Measurements from ENCODE around the gene ANTKMT.
A peak's percentile ranks its signal among the peaks of the same experiment; 100 is the strongest.

The ANTKMT gene

DNA sequence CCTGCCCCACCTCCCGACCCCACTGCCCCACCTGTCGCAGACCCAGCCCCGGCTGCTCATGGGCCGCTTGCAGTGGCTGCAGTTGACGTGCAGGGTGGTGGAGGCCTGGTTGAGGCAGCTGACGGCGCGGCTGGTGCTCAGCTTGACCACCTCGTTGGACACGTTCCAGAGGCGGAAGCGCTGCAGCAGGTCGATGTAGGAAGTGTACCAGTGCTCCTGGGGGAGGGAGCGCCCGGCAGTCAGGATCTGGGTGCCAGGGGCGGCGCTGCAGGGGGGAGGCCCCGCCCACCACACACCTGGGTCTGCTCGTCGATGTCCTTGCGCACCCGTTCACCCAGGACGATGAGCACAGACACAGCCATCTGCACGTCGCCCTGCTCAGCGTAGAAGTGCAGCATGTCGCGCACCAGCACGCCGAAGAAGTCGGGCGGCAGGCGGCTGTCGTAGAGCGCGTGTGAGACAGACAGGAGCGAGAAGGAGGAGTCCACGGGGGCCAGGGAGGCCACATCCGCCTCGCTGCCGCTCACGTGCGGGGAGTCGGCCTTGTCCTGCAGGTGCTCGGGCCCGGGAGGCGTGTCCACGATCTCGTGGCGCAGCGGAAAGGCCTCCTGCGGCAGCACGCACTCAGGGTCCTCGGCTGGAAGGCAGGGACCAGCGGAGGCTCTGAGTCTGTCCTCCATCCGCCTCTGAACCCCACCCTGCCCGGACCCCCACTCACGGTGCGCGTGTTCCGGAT lies 35.8 kb upstream of the ANTKMT start:
- ATAC-seq (ENCODE audit: low read depth) (no peak), DNase-seq (ENCODE audit: low spot score) (no peak)
- Histone ChIP-seq H3K4me3 (ENCODE audit: severe bottlenecking) (no peak overlapping the region), H3K4me1 (ENCODE audit: insufficient read depth, poor library complexity, severe bottlenecking) (peaks cover 13% of the 10 kb centered on the region), H3K36me3 (ENCODE audit: low read depth) (peaks cover 44% of the 10 kb centered on the region), H3K27ac (ENCODE audit: poor library complexity, severe bottlenecking) (peak overlapping the region; percentile 77), H3K9me3 (ENCODE audit: severe bottlenecking) (no peaks in the 10 kb centered on the region), H3K27me3 (ENCODE audit: insufficient read depth, poor library complexity, severe bottlenecking) (no peaks in the 10 kb centered on the region)
- TF ChIP-seq, protein P1, sequence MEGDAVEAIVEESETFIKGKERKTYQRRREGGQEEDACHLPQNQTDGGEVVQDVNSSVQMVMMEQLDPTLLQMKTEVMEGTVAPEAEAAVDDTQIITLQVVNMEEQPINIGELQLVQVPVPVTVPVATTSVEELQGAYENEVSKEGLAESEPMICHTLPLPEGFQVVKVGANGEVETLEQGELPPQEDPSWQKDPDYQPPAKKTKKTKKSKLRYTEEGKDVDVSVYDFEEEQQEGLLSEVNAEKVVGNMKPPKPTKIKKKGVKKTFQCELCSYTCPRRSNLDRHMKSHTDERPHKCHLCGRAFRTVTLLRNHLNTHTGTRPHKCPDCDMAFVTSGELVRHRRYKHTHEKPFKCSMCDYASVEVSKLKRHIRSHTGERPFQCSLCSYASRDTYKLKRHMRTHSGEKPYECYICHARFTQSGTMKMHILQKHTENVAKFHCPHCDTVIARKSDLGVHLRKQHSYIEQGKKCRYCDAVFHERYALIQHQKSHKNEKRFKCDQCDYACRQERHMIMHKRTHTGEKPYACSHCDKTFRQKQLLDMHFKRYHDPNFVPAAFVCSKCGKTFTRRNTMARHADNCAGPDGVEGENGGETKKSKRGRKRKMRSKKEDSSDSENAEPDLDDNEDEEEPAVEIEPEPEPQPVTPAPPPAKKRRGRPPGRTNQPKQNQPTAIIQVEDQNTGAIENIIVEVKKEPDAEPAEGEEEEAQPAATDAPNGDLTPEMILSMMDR (IDR thresholded peaks at IDR 0.05; ENCODE audit: poor library complexity, severe bottlenecking): no peak

DNA sequence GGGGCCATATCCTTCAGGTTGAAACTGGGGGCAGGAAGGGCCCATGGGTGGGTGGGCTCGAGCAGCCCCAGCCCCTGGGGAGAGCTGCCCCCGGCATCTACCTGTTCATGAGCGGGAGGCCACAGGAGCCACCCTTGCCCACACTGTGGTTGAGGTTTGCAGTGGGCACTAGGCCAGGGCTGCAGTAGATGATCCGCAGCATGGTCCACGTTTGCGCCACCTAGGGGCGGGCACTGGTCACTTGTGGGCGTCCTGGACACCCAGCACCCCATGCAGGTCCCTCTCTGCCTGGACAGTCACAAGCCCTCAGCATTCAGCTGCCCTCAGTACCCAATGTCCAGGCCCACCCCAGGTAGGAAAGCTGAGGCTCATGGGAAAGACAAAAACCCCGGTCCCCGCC lies 35.0 kb upstream of the ANTKMT start:
- ATAC-seq (ENCODE audit: low read depth): no peak
- Histone ChIP-seq H3K27ac (ENCODE audit: poor library complexity, severe bottlenecking) (no peak overlapping the region), H3K4me3 (ENCODE audit: severe bottlenecking) (no peak overlapping the region)

DNA sequence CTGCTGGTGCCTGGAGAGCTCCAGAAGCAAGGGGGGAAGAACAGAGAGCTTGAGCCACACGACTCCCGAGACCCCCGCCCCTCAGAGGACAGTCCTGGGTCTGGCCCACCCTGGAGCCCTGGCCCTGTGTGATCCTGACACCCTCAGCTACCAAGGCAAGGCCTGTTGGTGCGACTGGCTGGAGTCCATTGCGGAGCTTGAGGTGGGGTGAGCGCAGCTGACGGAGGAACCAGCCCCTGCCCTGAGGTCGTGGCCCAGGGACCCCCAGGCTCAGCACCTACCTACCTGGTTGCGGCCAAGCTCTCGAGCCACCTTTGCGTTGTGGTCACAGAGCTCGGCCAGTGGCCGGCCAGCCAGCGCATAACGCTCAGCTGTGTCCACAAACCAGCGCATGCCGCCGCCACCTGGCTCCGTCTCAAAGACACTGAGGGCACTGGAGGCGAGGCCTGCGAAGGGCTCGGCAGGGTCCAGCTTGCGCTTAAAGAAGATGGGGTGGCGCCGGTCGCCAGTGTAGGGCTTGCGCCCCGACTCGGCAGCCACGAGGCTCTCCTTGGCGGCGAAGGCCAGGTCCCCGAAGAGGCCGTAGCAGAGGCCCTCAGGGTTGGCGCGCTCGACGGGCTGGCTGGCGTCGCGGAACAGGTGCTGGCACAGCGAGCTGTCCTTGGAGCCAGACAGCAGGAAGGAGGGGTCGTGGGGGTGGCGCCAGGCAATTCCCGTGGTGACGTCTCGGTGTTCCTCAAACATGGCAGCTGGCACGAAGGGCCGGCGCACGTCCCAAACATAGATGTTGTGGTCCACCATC lies 34.3 kb upstream of the ANTKMT start:
- DNase-seq (ENCODE audit: low spot score): no peak
- peaks cover 9% of the 10 kb centered on the region for H3K4me1 ChIP-seq (ENCODE audit: insufficient read depth, poor library complexity, severe bottlenecking)
- H3K27me3 ChIP-seq (ENCODE audit: insufficient read depth, poor library complexity, severe bottlenecking): no peaks in the 10 kb centered on the region
- no peak for ATAC-seq (ENCODE audit: low read depth)
- H3K4me3 ChIP-seq (ENCODE audit: severe bottlenecking): no peak overlapping the region
- no peaks in the 10 kb centered on the region for H3K9me3 ChIP-seq (ENCODE audit: severe bottlenecking)
- no peak overlapping the region for H3K27ac ChIP-seq (ENCODE audit: poor library complexity, severe bottlenecking)
- H3K36me3 ChIP-seq (ENCODE audit: low read depth): peaks cover 37% of the 10 kb centered on the region
- TF ChIP-seq, protein P1 (IDR thresholded peaks at IDR 0.05; ENCODE audit: poor library complexity, severe bottlenecking): no peak

More for the DNA sequence above, 35.0 kb upstream of the ANTKMT start:
- Histone ChIP-seq H3K9me3 (ENCODE audit: severe bottlenecking) (no peaks in the 10 kb centered on the region), H3K27me3 (ENCODE audit: insufficient read depth, poor library complexity, severe bottlenecking) (no peaks in the 10 kb centered on the region), H3K4me1 (ENCODE audit: insufficient read depth, poor library complexity, severe bottlenecking) (peaks cover 13% of the 10 kb centered on the region), H3K36me3 (ENCODE audit: low read depth) (peaks cover 44% of the 10 kb centered on the region)
- TF ChIP-seq, protein P1 (IDR thresholded peaks at IDR 0.05; ENCODE audit: poor library complexity, severe bottlenecking): peak; percentile 56
- DNase-seq (ENCODE audit: low spot score): no peak

DNA sequence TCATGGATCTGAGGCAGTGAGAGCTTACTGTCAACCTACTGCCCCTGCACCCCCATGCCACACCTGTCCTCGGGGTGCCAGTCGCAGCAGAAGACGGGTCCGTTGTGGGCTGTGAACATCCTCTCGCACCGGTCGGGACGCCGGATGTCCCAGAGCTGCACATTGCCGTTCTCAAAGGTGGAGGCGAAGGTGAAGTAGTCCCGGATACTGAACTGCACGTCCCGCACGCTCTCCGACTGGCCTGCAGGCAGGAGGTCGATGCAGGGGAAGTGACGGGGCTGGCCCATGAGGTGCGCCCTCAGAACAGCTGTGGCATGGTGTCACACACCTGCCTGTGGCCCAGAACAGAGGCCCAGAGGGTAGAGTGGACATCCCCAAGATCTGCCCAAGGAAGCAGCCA lies 33.4 kb upstream of the ANTKMT start:
- Histone ChIP-seq H3K27ac (ENCODE audit: poor library complexity, severe bottlenecking) (no peak overlapping the region), H3K27me3 (ENCODE audit: insufficient read depth, poor library complexity, severe bottlenecking) (no peaks in the 10 kb centered on the region), H3K4me1 (ENCODE audit: insufficient read depth, poor library complexity, severe bottlenecking) (peaks cover 5% of the 10 kb centered on the region), H3K36me3 (ENCODE audit: low read depth) (peaks cover 29% of the 10 kb centered on the region), H3K4me3 (ENCODE audit: severe bottlenecking) (no peak overlapping the region), H3K9me3 (ENCODE audit: severe bottlenecking) (no peaks in the 10 kb centered on the region)
- no peak for DNase-seq (ENCODE audit: low spot score)
- TF ChIP-seq, protein P1 (IDR thresholded peaks at IDR 0.05; ENCODE audit: poor library complexity, severe bottlenecking): no peak
- ATAC-seq (ENCODE audit: low read depth): no peak

Data from RWPE2 (cell line).